ENCODE measurements around the gene TRIM10. TPM values are rescaled to one million over a fixed set of nuclear protein-coding genes. Genes with fewer than 3 reads are reported as not detected.

Gene TRIM10
- total and polyA plus RNA-seq, 2 donors (not counting 1 experiment from before 2014, with no cell fraction given): not detected

DNA sequence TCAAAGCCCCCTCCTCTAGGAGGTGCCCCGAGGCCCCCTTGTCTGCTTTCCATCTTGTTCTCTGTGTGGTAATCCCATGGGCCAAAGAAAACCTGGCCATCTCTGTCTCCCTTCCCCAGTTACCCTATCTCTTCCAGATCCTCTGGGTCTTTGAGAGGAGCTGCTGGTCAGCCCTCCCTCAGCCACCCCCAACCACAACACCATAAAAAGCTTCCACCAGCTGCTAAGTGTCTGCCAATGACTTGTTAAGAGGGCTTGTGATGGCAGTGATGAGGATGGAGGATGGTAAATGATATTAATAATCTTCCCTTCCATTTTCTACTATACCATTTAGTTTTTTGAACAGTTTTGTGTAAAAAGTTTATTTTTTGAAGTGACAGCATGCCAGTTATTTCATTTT is 34.9 kb upstream of the TRIM10 start:
- Histone ChIP-seq H3K4me1 (ENCODE audit: control insufficient read depth, extremely low read depth, insufficient read depth, low read length) (peaks cover 2% of the 10 kb centered on the region), H3K36me3 (ENCODE audit: control insufficient read depth, insufficient read depth, low read length) (peaks cover 22% of the 10 kb centered on the region), H2AFZ (ENCODE audit: low read length) (no peak overlapping the region), H3K9me3 (ENCODE audit: control insufficient read depth, insufficient read depth, low read depth, low read length) (no peaks in the 10 kb centered on the region), H3K27ac (ENCODE audit: insufficient read depth, low read length) (no peak overlapping the region), H3K27me3 (ENCODE audit: control insufficient read depth, insufficient read depth, low read length) (no peaks in the 10 kb centered on the region), H3K4me2 (ENCODE audit: extremely low read depth, insufficient read depth, low read length) (no peak overlapping the region), H3K79me2 (ENCODE audit: control insufficient read depth, insufficient read depth, low read length) (no peaks in the 10 kb centered on the region), H3K9ac (ENCODE audit: insufficient read depth, low read length) (no peak overlapping the region), H4K20me1 (ENCODE audit: control insufficient read depth, extremely low read depth, insufficient read depth, low read length) (no peaks in the 10 kb centered on the region), H3K4me3 (replicated peaks in 1 of 4; ENCODE audit: control extremely low read depth in 1 of 4, insufficient read depth in 1 of 4, low read depth in 3 of 4, low read length in 4 of 4) (no peak overlapping the region)
- TF ChIP-seq, protein P1, sequence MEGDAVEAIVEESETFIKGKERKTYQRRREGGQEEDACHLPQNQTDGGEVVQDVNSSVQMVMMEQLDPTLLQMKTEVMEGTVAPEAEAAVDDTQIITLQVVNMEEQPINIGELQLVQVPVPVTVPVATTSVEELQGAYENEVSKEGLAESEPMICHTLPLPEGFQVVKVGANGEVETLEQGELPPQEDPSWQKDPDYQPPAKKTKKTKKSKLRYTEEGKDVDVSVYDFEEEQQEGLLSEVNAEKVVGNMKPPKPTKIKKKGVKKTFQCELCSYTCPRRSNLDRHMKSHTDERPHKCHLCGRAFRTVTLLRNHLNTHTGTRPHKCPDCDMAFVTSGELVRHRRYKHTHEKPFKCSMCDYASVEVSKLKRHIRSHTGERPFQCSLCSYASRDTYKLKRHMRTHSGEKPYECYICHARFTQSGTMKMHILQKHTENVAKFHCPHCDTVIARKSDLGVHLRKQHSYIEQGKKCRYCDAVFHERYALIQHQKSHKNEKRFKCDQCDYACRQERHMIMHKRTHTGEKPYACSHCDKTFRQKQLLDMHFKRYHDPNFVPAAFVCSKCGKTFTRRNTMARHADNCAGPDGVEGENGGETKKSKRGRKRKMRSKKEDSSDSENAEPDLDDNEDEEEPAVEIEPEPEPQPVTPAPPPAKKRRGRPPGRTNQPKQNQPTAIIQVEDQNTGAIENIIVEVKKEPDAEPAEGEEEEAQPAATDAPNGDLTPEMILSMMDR (conservative IDR thresholded peaks at IDR 0.05 in 1 of 2, IDR thresholded peaks at IDR 0.05 in 1 of 2; ENCODE audit: low read depth in 1 of 2, low read length in 2 of 2): no peak
- TF ChIP-seq EZH2 (IDR thresholded peaks at IDR 0.05; ENCODE audit: low read length, missing control alignments): no peak
- no peak for DNase-seq (ENCODE audit: low read depth in 2 of 2)

DNA sequence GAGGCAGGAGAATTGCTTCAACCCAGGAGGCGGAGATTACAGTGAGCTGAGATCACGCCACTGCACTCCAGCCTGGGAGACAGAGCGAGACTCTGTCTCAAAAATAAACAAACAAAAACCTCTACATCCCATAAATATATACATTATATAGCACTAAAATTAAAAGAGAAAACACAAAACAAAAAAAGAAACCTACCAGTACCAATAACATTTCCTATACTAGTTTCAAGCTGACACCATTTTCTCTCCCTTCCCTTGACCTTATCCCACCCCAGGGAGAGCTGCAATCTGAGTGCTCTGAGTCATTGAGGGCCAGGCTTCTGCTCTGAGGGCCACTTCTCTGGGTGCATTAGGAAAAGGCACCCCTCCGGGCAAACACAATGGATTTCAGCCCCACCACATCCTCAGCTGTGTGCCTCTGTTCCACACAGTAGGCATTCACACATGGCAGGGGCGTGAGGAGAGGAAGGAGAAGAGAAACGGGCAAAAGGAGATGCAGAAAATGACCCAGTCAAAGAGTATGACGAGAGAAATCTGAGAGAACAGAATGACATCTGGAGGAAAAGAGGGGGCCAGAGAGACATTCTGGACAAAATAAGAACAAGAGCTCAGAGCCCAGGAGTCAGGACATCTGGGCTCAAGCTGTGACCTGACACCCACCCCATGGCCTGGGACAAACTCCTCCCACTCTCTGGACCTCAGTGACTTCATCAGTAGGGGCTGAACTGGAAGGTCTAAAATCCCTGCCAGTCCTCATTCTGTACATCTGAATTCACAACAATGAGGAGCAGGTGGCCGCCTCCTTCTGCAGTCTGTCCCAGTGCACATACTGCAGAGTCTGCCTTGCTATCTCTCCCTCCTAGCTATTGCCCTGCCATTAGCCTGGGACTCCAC is 34.0 kb upstream of the TRIM10 start:
- Histone ChIP-seq H3K9me3 (ENCODE audit: control insufficient read depth, insufficient read depth, low read depth, low read length) (no peaks in the 10 kb centered on the region), H3K27me3 (ENCODE audit: control insufficient read depth, insufficient read depth, low read length) (no peaks in the 10 kb centered on the region), H3K4me3 (replicated peaks in 1 of 4; ENCODE audit: control extremely low read depth in 1 of 4, insufficient read depth in 1 of 4, low read depth in 3 of 4, low read length in 4 of 4) (no peak overlapping the region), H3K36me3 (ENCODE audit: control insufficient read depth, insufficient read depth, low read length) (peaks cover 25% of the 10 kb centered on the region), H3K4me2 (ENCODE audit: extremely low read depth, insufficient read depth, low read length) (peak overlapping the region; percentile 52), H3K79me2 (ENCODE audit: control insufficient read depth, insufficient read depth, low read length) (no peaks in the 10 kb centered on the region), H3K9ac (ENCODE audit: insufficient read depth, low read length) (no peak overlapping the region), H3K27ac (ENCODE audit: insufficient read depth, low read length) (no peak overlapping the region), H3K4me1 (ENCODE audit: control insufficient read depth, extremely low read depth, insufficient read depth, low read length) (peaks cover 2% of the 10 kb centered on the region), H2AFZ (ENCODE audit: low read length) (no peak overlapping the region), H4K20me1 (ENCODE audit: control insufficient read depth, extremely low read depth, insufficient read depth, low read length) (no peaks in the 10 kb centered on the region)
- TF ChIP-seq, protein P1 (conservative IDR thresholded peaks at IDR 0.05 in 1 of 2, IDR thresholded peaks at IDR 0.05 in 1 of 2; ENCODE audit: low read depth in 1 of 2, low read length in 2 of 2): no peak
- TF ChIP-seq EZH2 (IDR thresholded peaks at IDR 0.05; ENCODE audit: low read length, missing control alignments): no peak
- DNase-seq (ENCODE audit: low read depth in 2 of 2): no peak

DNA sequence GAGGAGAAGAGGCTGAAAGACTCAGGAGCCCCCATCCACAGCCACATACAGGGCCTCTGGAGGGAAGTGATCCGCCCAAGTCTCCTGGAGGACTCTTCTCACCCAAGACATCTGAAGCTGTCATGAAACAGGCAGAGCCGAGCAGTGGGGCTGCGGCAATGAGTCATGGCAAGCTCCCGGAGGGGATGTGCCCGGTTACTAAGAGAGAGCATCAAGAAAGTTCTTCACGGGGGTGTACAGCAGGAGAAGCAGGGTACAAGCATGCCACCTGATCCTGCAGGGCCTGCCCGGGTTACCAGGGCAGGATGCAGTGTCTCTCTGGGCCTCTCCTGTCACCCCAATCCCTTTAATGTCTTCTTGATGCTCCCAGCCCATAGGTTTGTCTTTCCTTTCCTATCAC is 31.1 kb upstream of the TRIM10 start:
- peak in 1 of 2 donors; percentile 11 for DNase-seq (ENCODE audit: low read depth in 2 of 2)
- H2AFZ ChIP-seq (ENCODE audit: low read length): no peak overlapping the region
- H3K4me1 ChIP-seq (ENCODE audit: control insufficient read depth, extremely low read depth, insufficient read depth, low read length): peaks cover 2% of the 10 kb centered on the region
- H4K20me1 ChIP-seq (ENCODE audit: control insufficient read depth, extremely low read depth, insufficient read depth, low read length): no peaks in the 10 kb centered on the region
- peaks cover 11% of the 10 kb centered on the region for H3K36me3 ChIP-seq (ENCODE audit: control insufficient read depth, insufficient read depth, low read length)
- no peak overlapping the region for H3K4me2 ChIP-seq (ENCODE audit: extremely low read depth, insufficient read depth, low read length)
- H3K4me3 ChIP-seq (replicated peaks in 1 of 4; ENCODE audit: control extremely low read depth in 1 of 4, insufficient read depth in 1 of 4, low read depth in 3 of 4, low read length in 4 of 4): no peak overlapping the region
- no peak overlapping the region for H3K27ac ChIP-seq (ENCODE audit: insufficient read depth, low read length)
- H3K79me2 ChIP-seq (ENCODE audit: control insufficient read depth, insufficient read depth, low read length): no peaks in the 10 kb centered on the region
- no peaks in the 10 kb centered on the region for H3K27me3 ChIP-seq (ENCODE audit: control insufficient read depth, insufficient read depth, low read length)
- TF ChIP-seq, protein P1 (conservative IDR thresholded peaks at IDR 0.05 in 1 of 2, IDR thresholded peaks at IDR 0.05 in 1 of 2; ENCODE audit: low read depth in 1 of 2, low read length in 2 of 2): no peak
- no peak for TF ChIP-seq EZH2 (IDR thresholded peaks at IDR 0.05; ENCODE audit: low read length, missing control alignments)
- H3K9ac ChIP-seq (ENCODE audit: insufficient read depth, low read length): no peak overlapping the region
- no peaks in the 10 kb centered on the region for H3K9me3 ChIP-seq (ENCODE audit: control insufficient read depth, insufficient read depth, low read depth, low read length)
